ENCODE results near the gene ZNF516. TPM values are rescaled to one million over a fixed set of nuclear protein-coding genes. Genes with fewer than 3 reads are reported as not detected.

ZNF516 gene
- total and polyA plus RNA-seq, 2 of the 13 experiments (the other 11 are each of a cell fraction or from before 2014, with no cell fraction given) = 16.6 to 18.7 TPM

GRCh38 chr18:76322686-76323085, 172.4 kb downstream of the ZNF516 start:
- H3K27ac ChIP-seq (ENCODE audit: extremely low read length, insufficient read depth, low read length) = no peak overlapping the region
- no peak overlapping the region for H3K4me3 ChIP-seq (replicated peaks in 1 of 3; ENCODE audit: insufficient read depth in 1 of 3, low read depth in 2 of 3, low read length in 3 of 3)
- no peak overlapping the region for H3K4me2 ChIP-seq (ENCODE audit: low read depth, low read length)
- in situ Hi-C loops (cut with HindIII; ENCODE audit: extremely low pct_ligation_motif_present, low pct_unique_long_range_greater_than_20kb) = no loop called here
- no peaks in the 10 kb centered on the region for H3K79me2 ChIP-seq (ENCODE audit: insufficient read depth, low read length)
- no peaks in the 10 kb centered on the region for H3K4me1 ChIP-seq (ENCODE audit: insufficient read depth, low read length)
- FAIRE-seq (no peak), DNase-seq (ENCODE audit: low spot score) (no peak), ATAC-seq (no peak)
- H3K9ac ChIP-seq (ENCODE audit: insufficient read depth, low read depth, low read length) = no peak overlapping the region
- intact Hi-C loops (cut with micrococcal nuclease; ENCODE audit: unreplicated experiment) = no loop called here
- H3K27me3 ChIP-seq (ENCODE audit: control insufficient read depth in 1 of 2, insufficient read depth in 2 of 2, low read length in 2 of 2) = peaks cover 2 to 12% of the 10 kb centered on the region in 2 experiments; a peak in 2 of 5 replicates
- no peaks in the 10 kb centered on the region for H3K36me3 ChIP-seq (replicated peaks in 1 of 2; ENCODE audit: control insufficient read depth in 1 of 2, insufficient read depth in 2 of 2, low read length in 2 of 2)
- ChIA-PET POLR2A (no interaction called here), CTCF (ENCODE audit: low intra/inter-chr PET ratio, low total read pairs) (no interaction called here)
- WGBS (ENCODE audit: low lambda C conversion rate) = 44% methylated on average over 7 of the region's 7 CpGs
- H2AFZ ChIP-seq (ENCODE audit: low read length) = no peak overlapping the region
- H3K9me3 ChIP-seq (ENCODE audit: low read length) = no peaks in the 10 kb centered on the region
- BruUV-seq (replicated peaks) = no TSS peak
- TF ChIP-seq CTCF (CRISPR knock-in tag; IDR thresholded peaks at IDR 0.05) = no peak
- TF ChIP-seq PAF1 (CRISPR knock-in tag; IDR thresholded peaks at IDR 0.05) = no peak
- TF ChIP-seq ZNF530 (CRISPR knock-in tag; IDR thresholded peaks at IDR 0.05; ENCODE audit: low read depth) = no peak
- no peak for TF ChIP-seq ZUFSP (CRISPR knock-in tag; IDR thresholded peaks at IDR 0.05; ENCODE audit: borderline replicate concordance)
- TF ChIP-seq FOXA1 (IDR thresholded peaks at IDR 0.05) = no peak
- TF ChIP-seq FOXA1 (CRISPR knock-in tag; IDR thresholded peaks at IDR 0.05) = no peak
- no peak for TF ChIP-seq ARHGAP35 (CRISPR knock-in tag; IDR thresholded peaks at IDR 0.05; ENCODE audit: borderline replicate concordance)
- TF ChIP-seq SP2 (CRISPR knock-in tag; IDR thresholded peaks at IDR 0.05) = no peak
- TF ChIP-seq ZNF121 (CRISPR knock-in tag; IDR thresholded peaks at IDR 0.05) = no peak
- TF ChIP-seq ZNF710 (CRISPR knock-in tag; IDR thresholded peaks at IDR 0.05; ENCODE audit: borderline replicate concordance) = no peak
- TF ChIP-seq SOX13 (IDR thresholded peaks at IDR 0.05) = no peak
- TF ChIP-seq SOX13 (CRISPR knock-in tag; conservative IDR thresholded peaks at IDR 0.05 in 1 of 2, IDR thresholded peaks at IDR 0.05 in 1 of 2) = no peak
- no peaks in the 10 kb centered on the region for H4K20me1 ChIP-seq (ENCODE audit: insufficient read depth, low read length)
